H1 (cell line): ENCODE results near the gene RAB3C. TPM values are rescaled to one million over a fixed set of nuclear protein-coding genes. Genes with fewer than 3 reads are reported as not detected.

Experiments used
- CTCF ChIA-PET: fragments of 300-600 bp; sonication (Branson Sonifier 250); formaldehyde crosslinking; loops from one replicate; lab custom pipeline; 2021; ENCODE audit not compliant: partially characterized antibody; lab: Charles Lee
- POLR2A ChIA-PET: fragments of 300-600 bp; sonication (Branson Sonifier 250); formaldehyde crosslinking; loops from one replicate; lab custom pipeline; 2021; ENCODE audit warnings: inconsistent platforms; ENCODE audit not compliant: partially characterized antibody; lab: Charles Lee
- DNase-seq, 2 experiments: peaks; one replicate each; pipeline versions ENCODE4 v3.0.0 to v3.0.0-alpha.2; 2010 to 2022; ENCODE audit warnings: low spot score in 2 of 2, low read depth in 1 of 2, mixed read lengths in 1 of 2
- FAIRE-seq: peaks from 2 replicates; lab custom pipeline; 2011; peaks lifted over from hg19 to GRCh38; lab: Jason Lieb, UNC
- H2AFZ ChIP-seq: 2 replicates; pipeline ENCODE4 v1.8.1; 2012; ENCODE audit warnings: low read length, inconsistent platforms
- H2AK5ac ChIP-seq: 2 replicates; pipeline ENCODE4 v1.6.1; 2013; ENCODE audit warnings: low read depth, low read length
- H2BK120ac ChIP-seq: replicated peaks from 2 replicates; pipeline ENCODE3; 2013; ENCODE audit warnings: low read depth, low read length, inconsistent platforms
- H2BK12ac ChIP-seq: 2 replicates; pipeline ENCODE4 v1.6.1; 2013; ENCODE audit warnings: low read depth, low read length
- H2BK15ac ChIP-seq: 2 replicates; pipeline ENCODE4 v1.6.1; 2013; ENCODE audit warnings: low read length
- H2BK20ac ChIP-seq: 2 replicates; pipeline ENCODE4 v1.6.1; 2013; ENCODE audit warnings: low read length
- H2BK5ac ChIP-seq: 2 replicates; pipeline ENCODE4 v1.6.1; 2013; ENCODE audit warnings: low read depth, low read length
- H3K14ac ChIP-seq: 2 replicates; pipeline ENCODE4 v1.6.1; 2013; ENCODE audit warnings: inconsistent platforms; ENCODE audit not compliant: insufficient read length
- H3K18ac ChIP-seq: 2 replicates; pipeline ENCODE4 v1.6.1; 2013; ENCODE audit warnings: low read length; ENCODE audit errors: extremely low read depth
- H3K23ac ChIP-seq: 2 replicates; pipeline ENCODE4 v1.6.1; 2013; ENCODE audit warnings: inconsistent platforms; ENCODE audit not compliant: insufficient read length
- H3K23me2 ChIP-seq: 2 replicates; pipeline ENCODE4 v1.6.1; 2013; ENCODE audit warnings: low read depth, low read length
- H3K27ac ChIP-seq: 2 replicates; pipeline ENCODE4 v1.6.1; 2011; ENCODE audit warnings: low read depth, low read length, inconsistent platforms
- H3K27me3 ChIP-seq, 4 experiments: replicated peaks in 1 of 4; 1 replicate in 1 of 4; 2 replicates in 3 of 4; pipeline versions ENCODE4 v1.6.1 to v1.8.1; 2011 to 2013; ENCODE audit warnings: low read length in 3 of 4, mild to moderate bottlenecking in 3 of 4, inconsistent platforms in 2 of 4, mixed read lengths in 2 of 4, moderate library complexity in 1 of 4; ENCODE audit not compliant: control insufficient read depth in 3 of 4, insufficient read depth in 3 of 4; ENCODE audit errors: extremely low read depth in 1 of 4
- H3K36me3 ChIP-seq, 4 experiments: 2 replicates each; pipeline versions ENCODE4 v1.6.1 to v1.8.1; 2011 to 2013; ENCODE audit warnings: mild to moderate bottlenecking in 4 of 4, low read length in 3 of 4, moderate library complexity in 2 of 4, control low read depth in 1 of 4, inconsistent platforms in 1 of 4; ENCODE audit not compliant: insufficient read depth in 4 of 4, control insufficient read depth in 2 of 4
- H3K4ac ChIP-seq: replicated peaks from 2 replicates; pipeline ENCODE3; 2013; ENCODE audit warnings: low read length, low read depth, mixed read lengths, inconsistent platforms; ENCODE audit not compliant: insufficient read length
- H3K4me1 ChIP-seq, 4 experiments: replicated peaks in 1 of 4; 1 replicate in 1 of 4; 2 replicates in 3 of 4; pipeline versions ENCODE4 v1.6.1 to v1.8.1; 2011 to 2013; ENCODE audit warnings: low read length in 3 of 4, inconsistent platforms in 2 of 4, mixed read lengths in 1 of 4; ENCODE audit not compliant: insufficient read depth in 4 of 4, control insufficient read depth in 3 of 4
- H3K4me2 ChIP-seq, 2 experiments: 2 replicates each; pipeline versions ENCODE4 v1.6.1 to v1.8.1; 2011 to 2013; ENCODE audit warnings: low read depth in 2 of 2, low read length in 2 of 2, control low read depth in 1 of 2, inconsistent platforms in 1 of 2, mild to moderate bottlenecking in 1 of 2; ENCODE audit not compliant: insufficient read depth in 1 of 2
- H3K4me3 ChIP-seq, 4 experiments: fragments of 200-600, 300-600 bp in 1 of 4; sonication (generic), shearing (Covaris generic), sonication (Bioruptor Twin) in 1 of 4; 2 replicates each; pipeline versions ENCODE4 v1.5.1 to v1.8.1; 2011 to 2016; ENCODE audit warnings: low read length in 4 of 4, low read depth in 3 of 4, control low read depth in 2 of 4, inconsistent platforms in 2 of 4, mild to moderate bottlenecking in 2 of 4, mixed read lengths in 1 of 4, moderate library complexity in 1 of 4; ENCODE audit not compliant: insufficient read depth in 2 of 4; ENCODE audit errors: extremely low read depth in 1 of 4
- H3K56ac ChIP-seq: replicated peaks from 2 replicates; pipeline ENCODE3; 2013; ENCODE audit warnings: low read depth, mild to moderate bottlenecking, mixed read lengths, low read length, inconsistent platforms; ENCODE audit not compliant: insufficient read length
- H3K79me1 ChIP-seq: 2 replicates; pipeline ENCODE4 v1.6.1; 2013; ENCODE audit warnings: low read depth, low read length, control low read depth
- H3K79me2 ChIP-seq, 2 experiments: 2 replicates each; pipeline versions ENCODE4 v1.6.1 to v1.8.1; 2012 to 2013; ENCODE audit warnings: low read length in 2 of 2, mild to moderate bottlenecking in 2 of 2, inconsistent platforms in 1 of 2; ENCODE audit not compliant: insufficient read depth in 2 of 2, control insufficient read depth in 1 of 2
- H3K9ac ChIP-seq, 4 experiments: replicated peaks in 1 of 4; 1 replicate in 1 of 4; 2 replicates in 3 of 4; pipeline versions ENCODE4 v1.6.1 to v1.8.1; 2011 to 2013; ENCODE audit warnings: low read depth in 3 of 4, low read length in 3 of 4, control low read depth in 2 of 4, mild to moderate bottlenecking in 2 of 4, moderate library complexity in 2 of 4, inconsistent platforms in 1 of 4; ENCODE audit errors: extremely low read depth in 1 of 4
- H3K9me3 ChIP-seq, 2 experiments: 2 replicates each; pipeline versions ENCODE4 v1.6.1 to v1.8.1; 2012 to 2013; ENCODE audit warnings: mild to moderate bottlenecking in 2 of 2, moderate library complexity in 2 of 2, control low read depth in 1 of 2, inconsistent platforms in 1 of 2, low read depth in 1 of 2, low read length in 1 of 2, mixed read lengths in 1 of 2; ENCODE audit not compliant: insufficient read depth in 2 of 2
- H4K20me1 ChIP-seq, 2 experiments: replicated peaks in 1 of 2; 2 replicates each; pipeline versions ENCODE3 to v1.8.1; 2011 to 2013; ENCODE audit warnings: inconsistent platforms in 2 of 2, low read length in 2 of 2, mild to moderate bottlenecking in 1 of 2; ENCODE audit not compliant: insufficient read depth in 2 of 2, control insufficient read depth in 1 of 2
- H4K5ac ChIP-seq: 2 replicates; pipeline ENCODE4 v1.6.1; 2013; ENCODE audit warnings: low read length, low read depth, mixed read lengths, inconsistent platforms; ENCODE audit not compliant: insufficient read length
- H4K8ac ChIP-seq: 2 replicates; pipeline ENCODE4 v1.8.0; 2013; ENCODE audit warnings: mild to moderate bottlenecking, moderate library complexity, low read length, inconsistent platforms; ENCODE audit not compliant: insufficient read depth; ENCODE audit errors: extremely low read depth
- H4K91ac ChIP-seq: replicated peaks from 2 replicates; pipeline ENCODE3; 2013; ENCODE audit warnings: low read length, mixed read lengths, inconsistent platforms; ENCODE audit not compliant: insufficient read length
- ASH2L ChIP-seq: fragments of 200-600, 300-600 bp; sonication (generic); IDR thresholded peaks from one replicate; pipeline ENCODE4 v1.7.1; 2017; ENCODE audit warnings: low read length
- CHD1 ChIP-seq: IDR thresholded peaks from 2 replicates; pipeline ENCODE4 v1.6.1; 2012; ENCODE audit warnings: low read depth, low read length, improper control_type of control experiment
- GABPA ChIP-seq: IDR thresholded peaks from 2 replicates; pipeline ENCODE4 v1.6.1; 2011; ENCODE audit warnings: mild to moderate bottlenecking, low read length, moderate library complexity, borderline replicate concordance; ENCODE audit not compliant: insufficient read depth
- JUN ChIP-seq: IDR thresholded peaks from 2 replicates; pipeline ENCODE4 v1.6.1; 2011; ENCODE audit warnings: low read depth, mild to moderate bottlenecking, improper control_type of control experiment, low read length
- RXRA ChIP-seq: IDR thresholded peaks from 2 replicates; pipeline ENCODE4 v1.6.1; 2011; ENCODE audit warnings: low read depth, mild to moderate bottlenecking, low read length, moderate library complexity; ENCODE audit not compliant: insufficient read depth
- WGBS, 2 experiments: shearing (Covaris generic) in 1 of 2; methylation state at CpG; one replicate each; pipeline versions ENCODE4 v1.1.6 to v1.1.7; 2013 to 2015; ENCODE audit warnings: low lambda C conversion rate in 2 of 2, mixed read lengths in 2 of 2, inconsistent platforms in 1 of 2, low coverage in 1 of 2, missing lambda C conversion rate in 1 of 2; ENCODE audit not compliant: insufficient replicate concordance in 2 of 2, insufficient coverage in 1 of 2, insufficient read length in 1 of 2; ENCODE audit errors: extremely low coverage in 1 of 2, missing lambda C conversion rate in 1 of 2; 5-methylcytosine and 5-hydroxymethylcytosine counted together
- polyA plus RNA-seq, 7 experiments: library from polyadenylated mRNA; depleted of rRNA in 3 of 7; stranded (reverse) in 5 of 7; unstranded in 2 of 7; fragments of >200 nt in 5 of 7; fragments of 200-250 nt in 2 of 7; gene quantifications; 1 replicate in 5 of 7; 2 replicates in 1 of 7; 4 replicates in 1 of 7; pipeline versions ENCODE4 v1.2.1 to v1.2.3, GENCODE V29; 2011 to 2013; ENCODE audit warnings: missing spikeins in 2 of 7, mixed read lengths in 2 of 7
- total RNA-seq: library from RNA; stranded (reverse); fragmentation: NEBNext Ultra II Directional; extraction: Animal tissue kit (Norgen Biotek cat#: 25700); gene quantifications from 2 replicates; pipeline ENCODE4 v1.2.1, GENCODE V29; 2021
- TF ChIP-seq, protein P1 (sequence below): IDR thresholded peaks from 2 replicates; pipeline ENCODE4 v1.6.1; 2012; ENCODE audit warnings: low read length, inconsistent platforms

Gene RAB3C
- total and polyA plus RNA-seq, 2 of the 8 experiments (the other 6 are each of a cell fraction or from before 2014, with no cell fraction given): 14.7 to 18.3 TPM

DNA sequence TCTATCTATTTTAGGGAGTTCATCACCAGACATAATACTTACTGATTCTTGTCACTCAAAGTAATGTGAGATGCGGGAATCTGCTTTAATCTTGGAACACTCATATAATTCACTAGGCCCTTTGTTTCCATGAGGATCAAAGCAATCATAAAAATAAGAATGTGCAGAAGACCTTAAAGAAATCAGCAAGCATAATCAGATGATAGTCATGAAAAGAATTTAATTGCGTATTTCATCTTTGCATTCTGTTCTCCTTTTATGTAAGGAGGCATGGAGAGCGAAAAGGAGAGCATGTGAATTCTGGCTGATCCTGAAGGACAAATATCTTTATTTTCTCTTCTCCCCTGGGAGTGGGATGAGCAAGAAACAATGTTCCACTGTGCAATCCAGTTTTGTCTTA is 128.0 kb downstream of the RAB3C start:
- TF ChIP-seq, protein P1, sequence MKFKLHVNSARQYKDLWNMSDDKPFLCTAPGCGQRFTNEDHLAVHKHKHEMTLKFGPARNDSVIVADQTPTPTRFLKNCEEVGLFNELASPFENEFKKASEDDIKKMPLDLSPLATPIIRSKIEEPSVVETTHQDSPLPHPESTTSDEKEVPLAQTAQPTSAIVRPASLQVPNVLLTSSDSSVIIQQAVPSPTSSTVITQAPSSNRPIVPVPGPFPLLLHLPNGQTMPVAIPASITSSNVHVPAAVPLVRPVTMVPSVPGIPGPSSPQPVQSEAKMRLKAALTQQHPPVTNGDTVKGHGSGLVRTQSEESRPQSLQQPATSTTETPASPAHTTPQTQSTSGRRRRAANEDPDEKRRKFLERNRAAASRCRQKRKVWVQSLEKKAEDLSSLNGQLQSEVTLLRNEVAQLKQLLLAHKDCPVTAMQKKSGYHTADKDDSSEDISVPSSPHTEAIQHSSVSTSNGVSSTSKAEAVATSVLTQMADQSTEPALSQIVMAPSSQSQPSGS: no peak
- TF ChIP-seq GABPA: no peak
- TF ChIP-seq ASH2L: no peak
- no peak for TF ChIP-seq JUN
- no peak for TF ChIP-seq RXRA
- TF ChIP-seq CHD1: no peak
- TF ChIP-seq, all 59 proteins: peak for 0
- WGBS, 2 experiments: 90% methylated on average over 3 of the region's 3 CpGs; no CpG with 5 or more reads in 1 of the 2 experiments
- H3K36me3 ChIP-seq: no peaks in the 10 kb centered on the region
- no peak overlapping the region for H3K4me2 ChIP-seq
- no peak overlapping the region for H2BK120ac ChIP-seq
- H3K79me2 ChIP-seq: no peaks in the 10 kb centered on the region
- H3K79me1 ChIP-seq: no peaks in the 10 kb centered on the region
- no peak overlapping the region for H3K14ac ChIP-seq
- H3K9ac ChIP-seq: no peak overlapping the region
- ChIA-PET POLR2A (no interaction called here), CTCF (no interaction called here)
- H3K27me3 ChIP-seq: no peaks in the 10 kb centered on the region
- H2BK15ac ChIP-seq: no peak overlapping the region
- no peaks in the 10 kb centered on the region for H3K23me2 ChIP-seq
- no peak overlapping the region for H3K27ac ChIP-seq
- no peak overlapping the region for H2AFZ ChIP-seq
- H3K4me3 ChIP-seq: no peak overlapping the region
- no peak for DNase-seq
- no peak overlapping the region for H3K18ac ChIP-seq
- H2BK20ac ChIP-seq: no peak overlapping the region
- no peak overlapping the region for H4K8ac ChIP-seq
- H2BK5ac ChIP-seq: no peak overlapping the region
- H2AK5ac ChIP-seq: no peak overlapping the region
- H4K20me1 ChIP-seq: no peaks in the 10 kb centered on the region
- peaks cover 0 to 9% of the 10 kb centered on the region in 2 experiments; a peak in 1 of 4 replicates for H3K9me3 ChIP-seq
- H3K56ac ChIP-seq: no peak overlapping the region
- H2BK12ac ChIP-seq: no peak overlapping the region
- no peak overlapping the region for H4K91ac ChIP-seq
- H3K23ac ChIP-seq: no peak overlapping the region
- H3K4me1 ChIP-seq: no peaks in the 10 kb centered on the region
- H4K5ac ChIP-seq: no peak overlapping the region
- FAIRE-seq: no peak
- no peak overlapping the region for H3K4ac ChIP-seq
